Anterior cingulate cortex (tissue), 58 donors: ENCODE results near the gene SLC19A1.

ENCODE experiments used
- DNase-seq, 58 donors: peaks; one replicate each; lab custom pipeline; 2025; lab: John Stamatoyannopoulos, UW

SLC19A1 gene

DNA sequence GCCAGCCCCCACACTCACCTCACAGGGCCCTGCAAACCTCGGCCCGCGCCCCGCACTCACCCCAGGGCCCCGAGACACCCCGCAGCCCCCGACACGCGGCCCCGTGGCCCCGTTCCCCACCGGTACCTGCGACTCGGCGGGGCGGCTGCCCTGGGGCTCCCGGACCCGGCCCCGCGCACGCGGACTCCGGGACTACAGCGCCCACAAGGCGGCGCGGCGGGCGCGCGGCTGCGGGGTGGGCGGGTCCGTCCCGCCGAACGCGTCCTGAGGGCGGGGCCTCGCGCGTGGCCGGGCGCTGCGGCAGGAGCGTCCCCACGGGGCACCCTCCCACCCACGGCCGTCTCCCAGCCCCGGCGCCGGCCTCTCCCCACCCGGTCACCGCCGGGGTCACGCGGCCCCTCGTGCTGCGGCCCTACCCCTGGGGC is at the start of gene SLC19A1:
SLC19A1 (minus strand) TSS at position 199 of the 425 bp plus-strand sequence. CDS start 4,481 bp downstream, outside the sequence.
- peak in 27 of 58 donors; percentile 29 to 74 (median 46) for DNase-seq

DNA sequence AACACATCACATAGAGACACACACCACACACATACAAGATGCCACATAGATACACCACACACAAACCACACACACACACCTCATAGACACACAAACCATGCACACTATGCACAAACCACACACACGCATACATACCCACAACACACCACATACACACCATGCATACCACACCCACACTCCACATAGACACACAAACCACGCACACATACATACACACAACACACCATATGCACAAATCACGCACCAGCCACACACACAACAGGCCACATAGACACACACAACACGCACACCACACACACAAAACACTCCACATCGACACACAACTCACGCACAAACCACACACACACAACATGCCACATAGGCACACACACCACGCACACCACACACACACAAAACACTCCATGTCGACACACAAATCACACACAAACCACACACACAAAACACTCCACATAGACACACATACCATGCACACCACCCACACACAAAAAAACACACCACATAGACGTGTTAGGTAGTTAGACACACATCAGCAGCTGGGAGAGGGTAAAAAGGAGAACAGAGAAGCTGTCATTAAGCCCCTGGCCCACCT is 49.5 kb upstream of the SLC19A1 start:
- no peak for DNase-seq

DNA sequence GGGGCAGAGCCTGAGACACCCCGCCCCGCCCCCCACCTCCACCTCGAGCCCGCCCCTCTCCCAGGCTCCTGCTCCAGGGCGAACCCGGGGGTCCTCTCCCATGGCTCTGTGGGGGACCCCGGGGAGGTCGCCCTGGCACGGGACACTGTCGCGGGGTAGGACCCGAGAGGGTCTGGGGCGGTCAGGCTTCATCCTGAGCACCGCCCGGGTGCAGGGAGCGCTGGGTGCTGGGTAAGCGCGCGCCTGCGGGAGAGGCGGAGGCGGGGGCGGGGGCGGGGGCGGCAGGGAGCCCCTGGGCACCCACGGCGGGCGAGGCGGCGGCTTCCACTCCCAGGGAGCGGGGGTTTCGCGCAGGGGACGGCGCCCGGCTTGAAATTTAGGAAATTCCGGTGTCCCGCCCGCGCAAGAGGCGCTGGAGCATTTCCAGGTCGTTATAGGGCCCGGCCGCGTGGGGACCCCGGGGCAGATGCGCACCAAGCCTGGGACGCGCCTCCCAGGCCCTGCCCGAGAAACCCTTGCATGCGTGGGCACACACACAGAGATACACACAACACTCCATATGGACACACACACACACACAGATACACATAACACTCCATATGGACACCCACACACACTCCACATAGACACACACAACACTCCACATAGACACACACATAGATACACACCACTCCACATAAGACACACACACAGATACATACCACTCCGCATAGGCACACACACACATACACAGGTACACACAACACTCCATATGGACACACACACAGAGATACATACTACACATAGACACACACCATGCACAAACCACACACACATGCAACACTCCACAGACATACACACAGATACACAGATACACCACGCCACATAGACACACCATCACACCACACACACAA is 48.7 kb upstream of the SLC19A1 start:
- DNase-seq = no peak

DNA sequence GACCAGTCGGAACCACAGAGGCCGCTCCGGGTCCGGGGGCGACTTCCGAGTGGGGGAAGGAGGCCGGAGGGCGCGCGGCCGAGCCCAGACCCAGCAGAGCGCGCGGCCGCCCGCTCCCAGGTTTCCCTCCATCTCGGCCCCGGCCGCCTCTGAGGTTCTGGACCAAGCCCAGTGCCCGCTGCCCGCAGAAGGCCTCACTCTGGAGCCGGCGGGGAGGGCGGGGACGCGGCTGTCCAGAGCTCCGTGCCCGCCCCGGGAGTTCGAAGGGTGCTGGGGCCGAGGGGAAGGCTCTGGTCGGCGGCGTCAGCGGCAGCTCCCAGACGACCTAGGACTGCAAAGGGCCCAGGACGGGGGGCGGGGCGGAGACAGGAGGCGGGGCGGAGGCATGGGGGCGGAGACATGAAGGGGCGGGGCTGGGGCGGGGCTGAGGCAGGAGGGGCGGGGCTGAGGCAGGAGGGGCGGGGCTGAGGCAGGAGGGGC is 48.0 kb upstream of the SLC19A1 start:
- peak in 1 of 58 donors; percentile 9 for DNase-seq

DNA sequence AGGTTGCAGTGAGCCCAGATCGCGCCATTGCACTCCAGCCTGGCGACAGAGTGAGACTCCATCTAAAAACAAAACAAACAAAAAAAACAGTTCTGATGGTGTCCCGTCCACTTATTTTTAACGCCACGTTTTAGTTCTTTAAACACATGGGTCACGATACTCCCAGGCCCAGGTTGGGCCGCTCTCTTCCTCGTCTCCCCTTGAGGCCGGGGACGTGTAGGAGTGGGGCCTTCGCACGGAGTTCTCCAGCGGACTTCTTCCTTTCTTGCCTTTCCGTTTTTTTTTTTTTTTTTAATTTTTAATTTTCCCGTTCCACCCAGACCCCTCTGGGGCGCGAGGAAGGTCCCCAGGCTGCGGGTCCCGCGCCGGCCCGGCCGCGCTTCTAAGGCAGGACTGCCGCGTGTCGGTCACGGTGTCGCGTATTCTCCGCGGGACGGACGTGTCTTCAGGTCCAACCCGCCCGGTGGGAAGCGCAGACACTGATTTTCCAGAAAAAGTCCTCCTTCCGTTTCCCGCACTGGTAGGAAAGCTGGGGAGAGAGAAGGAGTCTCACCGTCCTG is 47.5 kb upstream of the SLC19A1 start:
- DNase-seq = no peak

DNA sequence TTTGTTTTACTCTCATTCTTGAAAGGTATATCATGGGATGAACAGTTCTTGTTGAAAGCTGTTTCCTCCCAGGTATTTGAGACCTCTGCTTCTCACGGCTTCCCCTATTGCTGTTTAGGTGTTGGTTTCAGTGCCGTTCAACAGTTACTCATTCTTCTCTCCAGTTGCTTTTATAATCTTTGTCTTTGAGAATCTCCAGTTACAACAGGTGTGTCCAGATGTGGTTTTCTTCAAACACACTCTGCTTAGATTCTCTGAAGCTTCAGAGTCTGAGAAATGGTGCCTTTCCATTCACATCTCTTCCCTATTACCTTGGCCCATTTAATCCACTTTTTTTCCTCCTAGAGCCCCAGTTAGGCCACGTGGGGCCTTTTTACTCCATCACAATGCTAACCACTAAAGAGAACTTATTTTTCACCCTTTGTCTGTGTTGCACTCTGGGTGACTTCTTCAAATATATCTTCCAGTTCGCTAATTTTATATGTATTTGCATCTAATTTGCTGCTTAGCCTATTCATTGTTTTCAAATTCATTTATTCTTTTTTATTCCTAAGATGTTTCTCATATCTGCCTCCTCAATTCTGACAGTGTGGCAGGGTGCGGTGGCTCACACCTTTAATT is 46.7 kb upstream of the SLC19A1 start:
- DNase-seq = no peak

DNA sequence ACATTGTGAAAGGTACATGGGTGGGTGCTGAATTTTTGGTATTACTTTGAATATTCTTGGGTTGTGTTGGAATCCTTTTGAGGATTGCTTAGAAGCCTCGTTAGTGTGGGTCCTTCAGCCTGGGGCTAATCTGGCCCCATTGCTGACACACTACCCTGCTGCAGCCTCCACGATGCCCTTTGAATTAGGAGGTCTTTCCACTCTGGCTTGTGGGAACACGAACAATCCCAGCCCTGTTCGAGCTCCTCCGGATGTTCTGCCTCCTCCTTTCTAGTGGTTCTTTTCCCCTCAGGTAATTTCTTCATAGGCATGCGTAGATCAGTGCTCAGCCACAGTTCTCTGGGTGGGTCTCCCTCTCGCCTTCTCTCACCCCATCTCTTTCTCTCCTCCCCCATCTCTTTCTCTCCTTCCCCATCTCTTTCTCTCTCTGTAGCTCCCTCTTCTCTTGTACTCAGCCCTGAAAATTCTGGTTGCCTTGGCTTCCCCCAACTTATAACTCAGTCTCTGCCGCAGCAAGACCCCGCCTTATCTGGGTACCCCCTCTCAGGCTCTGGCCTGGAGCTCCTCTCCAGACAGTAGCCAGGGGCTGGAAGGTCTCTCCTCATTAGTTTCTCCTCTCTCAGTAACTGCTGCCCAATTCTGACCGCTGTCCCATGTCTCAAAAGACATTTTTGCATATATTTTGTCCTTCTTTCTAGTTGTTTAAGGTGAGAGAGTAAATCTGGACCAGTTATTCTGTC is 46.0 kb upstream of the SLC19A1 start:
- no peak for DNase-seq

DNA sequence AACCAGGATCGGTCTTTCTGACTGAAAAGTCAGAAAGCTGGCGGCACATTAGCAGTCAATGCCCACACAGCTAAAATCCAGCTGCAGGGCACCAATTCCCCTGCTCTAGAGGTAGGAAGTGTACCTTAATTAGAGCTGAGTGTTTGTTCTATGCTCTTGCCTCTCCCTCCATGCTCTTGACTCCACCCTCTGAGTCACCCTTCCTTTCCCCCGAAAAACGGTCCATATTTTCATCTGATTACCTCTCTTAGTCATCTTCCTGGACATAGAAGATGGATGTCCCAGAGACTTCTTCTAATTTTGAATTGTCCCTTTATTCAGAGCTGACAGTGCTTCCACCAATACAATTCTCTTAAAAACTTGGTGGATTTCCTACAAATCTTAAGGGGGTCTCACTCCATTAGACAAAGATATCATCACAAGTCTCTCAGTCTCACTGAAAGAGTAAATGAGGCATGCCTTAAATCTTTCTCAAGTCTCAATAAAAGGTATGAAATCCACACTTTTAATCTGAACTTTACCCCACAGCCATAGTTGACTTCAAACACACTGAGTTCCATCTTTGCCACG is 44.1 kb upstream of the SLC19A1 start:
- DNase-seq = no peak

DNA sequence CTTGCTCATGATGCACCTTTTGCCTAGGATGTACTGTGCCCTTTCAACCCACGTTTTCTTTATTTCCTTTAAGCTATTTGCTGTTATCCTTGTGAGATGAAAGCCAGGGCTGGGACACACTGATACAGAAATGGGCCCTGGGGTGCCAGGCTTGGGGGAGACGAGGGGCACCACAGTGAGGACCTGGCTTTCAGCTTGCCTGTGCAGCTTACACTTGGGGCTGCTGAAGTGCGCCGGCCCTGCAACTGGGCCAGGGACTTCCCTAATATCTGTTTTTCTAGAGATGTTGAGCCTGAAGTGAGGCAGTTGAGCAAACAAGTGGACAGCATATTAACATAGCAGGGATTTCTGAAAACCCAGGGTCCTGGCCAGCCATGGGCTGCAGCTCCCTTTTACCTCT is 42.5 kb upstream of the SLC19A1 start:
- DNase-seq = no peak

DNA sequence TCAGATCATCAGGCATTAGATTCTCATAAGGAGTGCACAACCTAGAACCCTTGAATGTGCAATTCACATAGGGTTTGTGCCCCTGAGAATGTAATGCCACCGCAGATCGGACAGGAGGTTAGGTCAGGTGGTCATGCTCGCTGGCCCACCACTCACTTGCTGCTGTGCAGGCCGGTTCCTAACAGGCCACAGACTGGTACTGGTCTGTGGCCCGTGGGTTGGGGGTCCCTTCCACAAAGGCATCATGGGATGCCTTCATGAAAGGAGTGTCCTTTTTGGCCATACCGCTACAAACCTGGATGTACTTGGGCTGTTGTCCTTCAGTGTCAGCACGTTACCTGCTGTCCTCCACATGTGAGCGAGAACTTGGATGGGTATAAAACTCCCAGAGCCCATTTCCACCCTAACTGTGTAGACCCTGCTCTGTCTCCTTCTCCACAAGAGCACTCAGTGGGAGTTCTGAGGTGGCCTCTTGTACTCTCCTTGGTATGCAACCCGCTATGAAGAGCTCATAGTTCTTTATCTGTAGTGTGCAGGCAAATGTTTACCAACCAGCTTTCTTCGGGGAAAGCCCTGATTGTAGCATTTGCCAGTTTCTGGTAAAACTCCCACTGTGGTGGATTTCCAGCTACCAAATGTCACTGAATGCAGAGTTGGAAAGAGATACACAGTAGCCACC is 41.7 kb upstream of the SLC19A1 start:
- DNase-seq = no peak

DNA sequence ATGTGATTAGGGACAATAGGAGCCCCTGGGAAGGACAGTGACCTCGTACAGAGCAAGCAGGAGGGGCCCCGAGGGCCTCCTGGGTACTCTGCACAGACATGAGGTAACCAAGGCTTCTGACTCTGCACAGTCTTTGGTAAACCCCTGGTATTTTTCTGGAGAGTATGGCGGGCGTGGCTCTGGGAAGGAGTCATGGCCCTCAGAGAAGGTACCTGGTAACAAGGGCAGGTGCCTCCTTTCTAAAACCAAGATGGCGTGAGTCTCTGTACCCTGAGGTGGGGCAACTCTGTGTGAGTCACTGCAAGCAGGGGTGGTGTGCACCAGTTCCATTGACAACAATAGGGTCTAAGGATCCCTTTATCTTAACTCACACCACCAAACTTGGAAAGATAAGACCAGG is 39.9 kb upstream of the SLC19A1 start:
- no peak for DNase-seq

DNA sequence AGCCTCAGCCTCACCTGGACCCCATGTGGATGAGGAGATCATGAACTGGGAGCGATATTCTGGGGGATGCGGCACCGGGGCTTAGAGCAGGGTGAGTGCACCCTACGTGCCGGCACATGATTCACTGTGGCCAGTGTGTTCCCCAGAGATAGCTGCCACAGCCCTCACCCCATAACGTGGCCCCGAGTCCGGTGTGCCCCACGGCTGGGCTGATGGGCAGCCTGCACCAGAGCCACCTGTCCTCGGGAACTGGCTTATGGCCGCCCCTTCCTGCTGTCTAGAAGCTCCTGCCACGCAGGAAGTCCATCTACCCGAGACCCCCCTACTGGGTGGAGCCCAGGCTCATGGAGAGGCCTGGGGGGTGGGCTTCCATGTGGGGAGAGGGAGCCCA is 39.1 kb upstream of the SLC19A1 start:
- no peak for DNase-seq

DNA sequence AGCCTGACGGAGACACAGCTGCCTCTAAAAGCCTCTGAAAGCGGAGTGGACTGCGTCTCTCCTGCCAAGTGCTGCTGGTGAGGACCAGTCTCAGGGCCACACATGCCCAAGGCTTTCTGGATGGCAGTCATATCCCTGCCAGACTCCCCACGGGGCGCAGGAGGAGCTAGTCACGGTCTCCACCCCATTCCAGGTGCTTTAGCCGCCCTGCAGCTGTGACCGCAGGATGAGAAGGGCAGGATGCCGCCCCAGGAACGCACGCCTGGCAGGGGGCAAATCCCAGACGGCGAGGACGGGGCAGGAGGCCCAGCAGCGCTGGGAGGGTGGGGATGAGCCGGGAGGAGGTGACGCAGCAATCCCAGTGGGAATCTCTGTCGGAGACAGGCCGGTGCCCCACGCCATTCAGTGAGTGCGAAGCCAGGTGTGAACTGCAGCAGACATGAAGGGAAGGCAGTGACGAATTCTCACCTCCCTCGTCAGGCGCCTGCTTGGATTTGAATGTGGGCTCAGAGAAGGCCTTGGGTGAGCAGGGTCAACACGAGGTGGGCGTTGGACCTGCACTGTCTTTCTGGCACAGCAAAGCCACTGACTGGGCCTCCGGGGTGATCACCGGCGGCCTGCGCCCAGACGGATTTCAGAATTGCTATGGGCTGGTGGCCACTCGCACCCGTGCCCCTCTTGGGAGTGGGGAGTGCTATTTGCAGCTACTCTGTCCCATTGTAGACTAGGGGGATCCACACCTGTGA is 38.5 kb upstream of the SLC19A1 start:
- DNase-seq = no peak

DNA sequence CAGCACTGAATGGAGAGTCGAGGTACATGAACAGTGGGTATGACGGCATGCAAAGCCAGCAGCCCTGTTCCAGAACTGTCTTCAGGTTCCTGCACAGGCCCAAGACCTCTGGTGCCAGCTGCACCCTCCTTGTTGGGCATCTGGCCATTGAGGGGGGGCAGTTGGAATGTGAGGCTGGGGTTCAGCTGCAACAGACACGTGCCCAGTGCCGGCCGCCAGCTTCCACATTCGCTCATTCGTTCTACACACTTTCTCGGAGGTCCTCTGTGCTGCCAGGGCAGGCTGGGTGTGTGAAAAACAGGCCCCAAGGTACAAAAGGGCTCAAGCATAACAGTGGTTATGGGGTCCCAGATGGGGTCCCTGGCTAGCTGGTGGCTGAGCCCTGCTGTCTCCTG is 37.9 kb upstream of the SLC19A1 start:
- DNase-seq = no peak

DNA sequence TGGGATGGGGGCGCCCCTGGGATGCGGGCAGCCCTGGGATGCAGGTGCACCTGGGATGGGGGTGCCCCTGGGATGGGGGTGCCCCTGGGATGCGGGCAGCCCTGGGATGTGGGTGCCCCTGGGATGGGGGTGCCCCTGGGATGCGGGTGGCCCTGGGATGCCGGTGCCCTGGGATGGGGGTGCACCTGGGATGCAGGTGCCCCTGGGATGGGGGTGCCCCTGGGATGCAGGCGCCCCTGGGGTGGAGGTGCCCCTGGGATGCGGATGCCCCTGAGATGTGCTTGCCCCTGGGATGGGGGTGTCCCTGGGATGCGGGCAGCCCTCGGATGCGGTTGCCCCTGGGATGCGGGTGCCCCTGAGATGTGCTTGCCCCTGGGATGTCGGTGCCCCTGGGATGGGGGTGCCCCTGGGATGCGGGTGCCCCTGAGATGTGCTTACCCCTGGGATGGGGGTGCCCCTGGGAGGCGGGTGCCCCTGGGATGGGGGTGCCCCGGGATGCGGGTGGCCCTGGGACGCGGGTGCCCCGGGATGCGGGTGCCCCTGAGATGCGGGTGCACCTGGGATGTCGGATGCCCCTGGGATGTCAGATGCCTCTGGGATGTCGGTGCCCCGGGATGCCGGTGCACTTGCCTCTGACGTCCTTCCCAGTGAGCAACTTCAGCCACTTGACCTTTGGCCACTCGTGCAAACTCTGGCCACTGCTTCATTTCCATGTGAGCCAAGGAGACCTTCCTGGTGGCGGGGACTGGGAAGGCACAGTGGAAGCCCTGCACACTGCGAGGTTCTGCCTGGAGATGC is 37.3 kb upstream of the SLC19A1 start:
- DNase-seq = no peak

DNA sequence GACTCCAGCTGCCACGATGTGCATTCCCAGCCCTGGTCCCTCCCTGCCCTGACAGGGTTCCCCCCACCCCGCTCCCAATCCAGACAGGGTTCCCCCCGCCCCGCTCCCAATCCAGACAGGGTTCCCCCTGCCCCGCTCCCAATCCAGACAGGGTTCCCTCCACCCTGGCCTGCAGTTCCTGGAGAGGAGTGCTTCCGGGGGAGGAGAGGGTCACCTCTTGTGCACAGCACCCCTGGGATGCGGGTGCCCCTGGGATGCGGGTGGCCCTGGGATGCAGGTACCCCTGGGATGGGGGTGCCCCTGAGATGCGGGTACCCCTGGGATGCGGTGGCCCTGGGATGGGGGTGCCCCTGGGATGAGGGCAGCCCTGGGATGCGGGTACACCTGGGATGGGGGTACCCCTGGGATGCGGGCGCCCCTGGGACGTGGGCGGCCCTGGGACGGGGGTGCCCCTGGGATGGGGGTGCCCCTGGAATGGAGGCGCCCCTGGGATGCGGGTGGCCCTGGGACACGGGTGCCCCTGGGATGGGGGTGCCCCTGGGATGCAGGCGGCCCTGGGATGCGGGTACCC is 36.7 kb upstream of the SLC19A1 start:
- DNase-seq = no peak

DNA sequence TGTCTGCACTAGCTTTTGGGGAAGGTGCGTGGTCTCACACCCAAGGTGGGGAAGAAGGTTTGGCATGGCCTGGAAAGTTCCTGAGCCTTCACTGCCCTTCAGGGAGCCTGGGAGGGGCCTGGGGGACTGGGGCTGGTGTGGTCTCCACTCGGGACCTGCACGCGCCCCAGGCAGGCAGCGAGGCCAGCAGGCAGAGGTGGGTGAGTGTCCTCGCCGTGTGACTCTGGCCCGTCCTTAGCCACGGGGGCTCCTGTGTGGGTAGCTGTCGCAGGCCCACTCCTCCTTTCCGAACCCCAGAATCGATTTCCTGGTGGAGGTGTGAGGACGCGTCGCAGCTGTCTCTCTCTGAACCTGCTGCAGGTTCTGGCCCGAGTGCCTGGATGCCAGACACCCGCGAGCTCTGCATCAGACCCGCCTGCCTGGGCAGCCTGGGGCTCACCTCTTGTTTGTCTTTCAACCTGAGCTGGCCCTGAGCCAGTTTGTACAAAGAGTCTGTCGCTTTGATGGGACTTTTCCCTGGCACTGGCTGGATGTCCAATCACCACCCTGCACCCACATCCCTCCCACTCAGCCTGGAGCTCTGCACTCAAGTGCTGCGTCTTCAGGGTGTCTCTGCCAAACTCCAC is 36.0 kb upstream of the SLC19A1 start:
- DNase-seq = no peak
